GM18519 (cell line): ENCODE measurements around the gene GSC2.

Experiments
- ATAC-seq: cut with Tn5 transposase; IDR thresholded peaks from one replicate; pipeline ENCODE4 v1.9.1; 2021; ENCODE audit warnings: mild to moderate bottlenecking, moderate library complexity; ENCODE audit not compliant: unreplicated experiment, low FRiP score

Gene GSC2

GRCh38 chr22:19105867-19106802 is 44.0 kb downstream of the GSC2 start:
- ATAC-seq: no peak

GRCh38 chr22:19105456-19105855 is 44.6 kb downstream of the GSC2 start:
- no peak for ATAC-seq

GRCh38 chr22:19103880-19104821 is 45.9 kb downstream of the GSC2 start:
- no peak for ATAC-seq

- no peak for ATAC-seq
These were observed 51.9 kb downstream of the GSC2 start for GRCh38 chr22:19098157-19098556.

GRCh38 chr22:19097518-19097917 is 52.6 kb downstream of the GSC2 start:
- no peak for ATAC-seq
